NB4 (cell line): ENCODE measurements around the gene EXD3.
A peak's percentile ranks its signal among the peaks of the same experiment; 100 is the strongest.
"Not testable (repeated sequence)": the region's sequence is repeated elsewhere in the genome, so short reads cannot be mapped to it uniquely, and the experiment has no call there.

ENCODE experiments used
- DNase-seq: peaks from one replicate; pipeline ENCODE4 v3.0.0; 2010; ENCODE audit warnings: low read depth
- H3K4me3 ChIP-seq: one replicate; pipeline ENCODE4 v1.5.1; 2011; ENCODE audit warnings: mild to moderate bottlenecking, low read depth, low read length, moderate library complexity
- MYC ChIP-seq: IDR thresholded peaks from 2 replicates; pipeline ENCODE4 v1.6.1; 2011; ENCODE audit warnings: low read depth, low read length
- POLR2A ChIP-seq: IDR thresholded peaks from 2 replicates; pipeline ENCODE4 v1.6.1; 2011; ENCODE audit warnings: mild to moderate bottlenecking; ENCODE audit not compliant: insufficient read length; ENCODE audit errors: extremely low read depth
- TF ChIP-seq, protein P1 (sequence below): IDR thresholded peaks from one replicate; pipeline ENCODE4 v1.5.1; 2012; ENCODE audit warnings: low read depth, low read length
- TF ChIP-seq, protein P2 (sequence below): IDR thresholded peaks from 2 replicates; pipeline ENCODE4 v1.6.1; 2011; ENCODE audit warnings: low read depth, low read length

The EXD3 gene, protein sequence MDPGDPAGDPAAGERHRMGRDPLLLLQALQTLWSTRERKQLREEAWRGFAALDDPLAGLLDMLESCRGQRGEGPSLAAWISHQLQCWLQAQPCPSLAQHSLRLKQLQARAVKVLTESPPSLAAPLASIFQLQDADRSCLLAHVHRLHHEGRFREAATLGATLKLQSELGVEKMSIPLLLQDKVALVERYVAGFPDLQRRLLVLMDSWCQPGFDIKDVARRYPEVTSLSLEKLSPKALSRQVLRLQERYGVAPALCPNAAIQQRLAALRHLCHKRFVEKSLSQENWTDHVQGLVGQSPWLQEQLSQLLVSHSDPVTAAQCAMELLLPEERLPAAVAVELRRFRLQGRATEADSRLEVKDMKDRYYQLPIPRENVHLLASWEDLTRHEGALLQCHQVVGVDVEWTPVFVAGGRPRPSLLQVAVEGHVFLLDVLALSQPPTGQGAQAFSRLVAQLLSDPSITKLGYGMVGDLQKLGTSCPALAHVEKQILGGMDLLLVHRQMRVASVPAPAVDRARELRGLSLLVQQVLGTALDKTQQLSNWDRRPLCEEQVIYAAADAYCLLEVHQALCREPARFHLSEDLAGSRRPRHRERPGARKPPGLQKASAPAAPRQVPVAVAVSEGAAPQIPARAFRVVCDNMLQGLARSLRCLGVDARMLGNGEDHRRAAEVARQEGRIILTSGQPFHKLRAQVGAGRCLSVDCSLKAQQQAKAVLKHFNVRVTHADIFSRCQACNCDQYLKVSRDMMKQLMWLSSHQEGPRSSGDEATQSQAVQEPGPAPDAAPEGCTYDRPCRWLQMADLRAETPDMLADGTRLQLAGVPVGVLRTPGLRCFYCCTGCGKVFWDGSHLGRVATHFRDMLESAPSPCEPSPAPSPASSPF

DNA sequence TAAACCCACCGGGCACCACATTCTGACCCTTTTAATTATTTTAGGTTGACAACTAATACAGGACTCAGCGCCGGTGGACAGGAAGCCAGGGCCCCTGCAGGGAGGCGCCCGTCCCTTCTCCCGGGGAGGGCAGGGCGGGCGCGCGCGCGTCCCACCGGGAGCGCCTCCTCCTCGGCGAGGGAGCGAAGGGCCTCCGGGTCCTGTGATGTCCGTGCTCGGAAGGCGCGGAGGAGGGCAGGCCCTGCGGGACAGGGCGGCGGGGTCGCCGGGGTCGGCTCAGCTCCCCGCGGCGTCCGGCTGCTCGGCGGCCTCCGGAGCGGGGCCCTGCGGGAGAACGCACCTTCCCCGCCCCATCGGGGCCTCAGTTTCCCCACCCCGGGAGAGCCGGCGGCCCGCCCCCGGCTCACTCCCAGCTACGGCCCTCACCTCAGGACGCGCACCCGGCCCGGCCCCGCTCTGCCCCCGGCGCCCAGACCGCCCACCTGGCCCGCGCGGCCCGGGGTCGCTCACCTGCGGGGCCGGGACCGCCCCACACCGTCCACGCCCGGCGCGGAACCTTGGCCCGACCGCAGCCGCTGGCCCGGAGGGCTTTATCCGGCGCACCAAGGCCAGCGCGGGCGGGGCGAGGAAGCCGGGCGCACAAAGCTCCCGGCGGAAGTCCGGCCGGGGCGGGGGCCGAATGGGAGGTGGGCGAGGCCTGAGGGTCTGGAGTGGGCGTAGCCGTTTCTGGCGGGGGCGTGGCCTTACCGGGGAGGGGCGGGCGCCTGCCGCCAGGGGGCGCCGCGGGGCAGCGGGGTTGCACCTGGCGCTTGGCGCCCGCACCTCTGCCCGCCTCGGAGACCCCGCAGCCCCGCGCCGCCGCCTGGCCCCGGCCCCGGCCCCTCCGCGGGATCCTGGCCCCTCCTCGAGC is at the start of gene EXD3, which contains the start of gene NOXA1:
EXD3 (minus strand) TSS at position 559 of the 910 bp plus-strand sequence. CDS start 27,805 bp downstream, outside the sequence.
NOXA1 (plus strand) TSS at position 790 of the 910 bp plus-strand sequence. CDS start 137 bp downstream, outside the sequence.
- TF ChIP-seq, protein P1, sequence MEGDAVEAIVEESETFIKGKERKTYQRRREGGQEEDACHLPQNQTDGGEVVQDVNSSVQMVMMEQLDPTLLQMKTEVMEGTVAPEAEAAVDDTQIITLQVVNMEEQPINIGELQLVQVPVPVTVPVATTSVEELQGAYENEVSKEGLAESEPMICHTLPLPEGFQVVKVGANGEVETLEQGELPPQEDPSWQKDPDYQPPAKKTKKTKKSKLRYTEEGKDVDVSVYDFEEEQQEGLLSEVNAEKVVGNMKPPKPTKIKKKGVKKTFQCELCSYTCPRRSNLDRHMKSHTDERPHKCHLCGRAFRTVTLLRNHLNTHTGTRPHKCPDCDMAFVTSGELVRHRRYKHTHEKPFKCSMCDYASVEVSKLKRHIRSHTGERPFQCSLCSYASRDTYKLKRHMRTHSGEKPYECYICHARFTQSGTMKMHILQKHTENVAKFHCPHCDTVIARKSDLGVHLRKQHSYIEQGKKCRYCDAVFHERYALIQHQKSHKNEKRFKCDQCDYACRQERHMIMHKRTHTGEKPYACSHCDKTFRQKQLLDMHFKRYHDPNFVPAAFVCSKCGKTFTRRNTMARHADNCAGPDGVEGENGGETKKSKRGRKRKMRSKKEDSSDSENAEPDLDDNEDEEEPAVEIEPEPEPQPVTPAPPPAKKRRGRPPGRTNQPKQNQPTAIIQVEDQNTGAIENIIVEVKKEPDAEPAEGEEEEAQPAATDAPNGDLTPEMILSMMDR = peak; percentile 36
- TF ChIP-seq POLR2A (peak; percentile 14), MYC (peak; percentile 5; the same call in 1 of the 2 replicates)
- TF ChIP-seq, protein P2, sequence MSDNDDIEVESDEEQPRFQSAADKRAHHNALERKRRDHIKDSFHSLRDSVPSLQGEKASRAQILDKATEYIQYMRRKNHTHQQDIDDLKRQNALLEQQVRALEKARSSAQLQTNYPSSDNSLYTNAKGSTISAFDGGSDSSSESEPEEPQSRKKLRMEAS = no peak; the same call in 1 of the 2 replicates
- peak within 1 kb of the TSS; percentile 81 for H3K4me3 ChIP-seq
- DNase-seq = peak; percentile 93

DNA sequence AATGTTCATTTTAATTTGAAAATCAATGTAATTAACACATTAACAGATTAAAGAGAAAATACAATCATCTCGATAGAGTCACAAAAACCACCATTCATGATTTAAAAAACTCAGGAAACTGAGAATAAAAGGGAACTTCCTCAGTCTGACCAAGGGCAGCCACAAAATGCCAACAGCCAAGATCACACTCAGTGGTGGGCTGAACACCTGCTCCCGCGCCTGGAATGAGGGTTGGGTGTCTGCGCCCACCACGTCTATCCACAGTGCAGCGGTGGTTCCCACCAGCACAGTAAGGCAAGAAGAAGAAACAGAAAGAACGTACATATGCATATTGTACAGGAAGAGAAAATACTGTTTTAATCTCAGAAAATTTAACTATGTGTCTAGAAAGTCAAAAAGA is 47.8 kb upstream of the EXD3 start:
- peak; percentile 53 for DNase-seq
- no peak for TF ChIP-seq POLR2A
- TF ChIP-seq MYC = no peak
- TF ChIP-seq, protein P2 = no peak
- TF ChIP-seq, protein P1 = no peak

DNA sequence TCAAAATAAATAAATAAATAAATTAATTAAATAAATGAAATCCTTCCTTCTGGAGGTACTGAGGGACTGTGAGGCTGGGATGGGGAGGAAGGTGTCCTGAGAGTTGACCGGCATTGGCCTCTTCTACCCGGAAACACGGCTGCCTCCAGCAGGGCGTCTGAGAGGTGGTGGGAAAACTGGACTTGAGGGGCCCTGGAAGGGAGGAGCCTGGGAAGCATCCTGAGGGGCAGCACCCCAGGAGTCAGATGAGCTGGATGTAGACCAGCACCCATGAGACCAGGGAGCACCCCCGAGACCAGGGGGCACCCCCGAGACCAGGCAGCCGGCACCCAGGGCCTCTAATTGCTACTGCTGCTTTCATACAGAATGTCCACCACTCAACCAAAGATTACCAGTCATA is 44.9 kb upstream of the EXD3 start:
- H3K4me3 ChIP-seq = no peak overlapping the region
- no peak for DNase-seq
- TF ChIP-seq MYC (no peak), POLR2A (no peak)
- TF ChIP-seq, protein P2 = no peak
- TF ChIP-seq, protein P1 = no peak

More for the DNA sequence above, 47.8 kb upstream of the EXD3 start:
- H3K4me3 ChIP-seq = no peak overlapping the region

DNA sequence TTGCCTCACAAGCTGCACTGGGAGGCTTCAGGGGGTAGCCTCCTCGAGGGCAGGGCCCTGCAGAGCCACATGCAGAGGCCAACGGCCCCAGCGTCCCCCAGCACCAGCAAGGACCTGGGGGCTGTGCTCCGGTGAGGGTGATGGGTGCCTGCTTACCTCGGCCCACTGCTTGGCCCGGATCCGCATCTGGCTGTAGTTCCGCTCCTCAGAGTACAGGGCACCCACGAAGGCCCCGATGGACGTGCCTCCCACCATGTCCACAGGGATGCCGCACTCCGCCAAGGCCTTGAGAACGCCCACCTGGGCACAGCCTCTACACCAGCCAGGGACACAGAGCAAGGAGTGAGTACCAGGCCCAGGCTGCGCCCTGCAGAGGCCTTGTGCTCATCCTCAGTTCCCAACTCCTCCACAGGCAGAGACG is 44.2 kb upstream of the EXD3 start:
- no peak for DNase-seq
- TF ChIP-seq, protein P1 = no peak
- TF ChIP-seq MYC (no peak), POLR2A (no peak)
- TF ChIP-seq, protein P2 = no peak
- H3K4me3 ChIP-seq = no peak overlapping the region

DNA sequence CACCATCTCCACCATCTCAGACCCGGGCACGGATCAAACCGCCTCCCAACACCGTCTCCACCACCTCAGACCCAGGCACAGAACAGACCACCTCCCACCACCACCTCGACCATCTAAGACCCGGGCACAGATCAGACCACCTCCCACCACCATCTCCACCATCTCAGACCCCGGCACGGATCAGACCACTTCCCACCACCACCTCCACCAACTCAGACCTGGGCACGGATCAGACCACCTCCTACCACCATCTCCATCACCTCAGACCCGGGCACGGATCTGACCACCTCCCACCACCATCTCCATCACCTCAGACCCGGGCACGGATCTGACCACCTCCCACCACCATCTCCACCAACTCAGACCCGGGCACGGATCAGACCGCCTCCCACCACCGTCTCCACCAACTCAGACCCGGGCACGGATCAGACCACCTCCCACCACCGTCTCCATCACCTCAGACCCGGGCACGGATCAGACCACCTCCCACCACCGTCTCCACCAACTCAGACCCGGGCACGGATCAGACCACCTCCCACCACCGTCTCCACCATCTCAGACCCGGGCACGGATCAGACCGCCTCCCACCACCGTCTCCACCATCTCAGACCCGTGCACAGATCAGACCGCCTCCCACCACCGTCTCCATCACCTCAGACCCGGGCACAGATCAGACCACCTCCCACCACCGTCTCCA is 43.6 kb upstream of the EXD3 start:
- not testable (repeated sequence) for H3K4me3 ChIP-seq, DNase-seq
